NCI-H774 (cell line): ENCODE measurements around the gene PSMB11.

Source experiments
- DNase-seq: peaks from one replicate; lab custom pipeline; 2025; lab: John Stamatoyannopoulos, UW

PSMB11 gene

GRCh38 chr14:23043754-23044153 lies 1.7 kb downstream of the PSMB11 start:
- no peak for DNase-seq

DNA sequence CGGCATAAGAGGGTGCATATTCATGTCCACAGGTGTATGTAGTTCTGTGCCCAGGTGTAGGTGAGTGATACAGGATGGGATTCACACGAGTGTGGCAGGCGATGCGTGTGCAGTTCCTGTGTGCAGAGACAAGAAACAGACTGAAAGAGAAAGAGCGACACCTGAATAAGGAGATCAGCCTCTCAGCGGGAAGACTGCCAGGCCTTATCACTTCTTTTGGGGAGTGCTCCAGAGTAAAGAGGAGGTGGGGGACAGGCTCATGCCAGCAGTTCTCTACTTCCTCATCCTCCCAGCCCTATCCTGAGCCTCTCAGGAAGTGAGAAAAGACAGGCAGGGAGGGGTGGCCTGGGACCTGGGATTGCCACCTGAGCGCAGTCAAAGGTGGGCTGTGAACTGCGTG lies 2.8 kb downstream of the PSMB11 start:
- no peak for DNase-seq

DNA sequence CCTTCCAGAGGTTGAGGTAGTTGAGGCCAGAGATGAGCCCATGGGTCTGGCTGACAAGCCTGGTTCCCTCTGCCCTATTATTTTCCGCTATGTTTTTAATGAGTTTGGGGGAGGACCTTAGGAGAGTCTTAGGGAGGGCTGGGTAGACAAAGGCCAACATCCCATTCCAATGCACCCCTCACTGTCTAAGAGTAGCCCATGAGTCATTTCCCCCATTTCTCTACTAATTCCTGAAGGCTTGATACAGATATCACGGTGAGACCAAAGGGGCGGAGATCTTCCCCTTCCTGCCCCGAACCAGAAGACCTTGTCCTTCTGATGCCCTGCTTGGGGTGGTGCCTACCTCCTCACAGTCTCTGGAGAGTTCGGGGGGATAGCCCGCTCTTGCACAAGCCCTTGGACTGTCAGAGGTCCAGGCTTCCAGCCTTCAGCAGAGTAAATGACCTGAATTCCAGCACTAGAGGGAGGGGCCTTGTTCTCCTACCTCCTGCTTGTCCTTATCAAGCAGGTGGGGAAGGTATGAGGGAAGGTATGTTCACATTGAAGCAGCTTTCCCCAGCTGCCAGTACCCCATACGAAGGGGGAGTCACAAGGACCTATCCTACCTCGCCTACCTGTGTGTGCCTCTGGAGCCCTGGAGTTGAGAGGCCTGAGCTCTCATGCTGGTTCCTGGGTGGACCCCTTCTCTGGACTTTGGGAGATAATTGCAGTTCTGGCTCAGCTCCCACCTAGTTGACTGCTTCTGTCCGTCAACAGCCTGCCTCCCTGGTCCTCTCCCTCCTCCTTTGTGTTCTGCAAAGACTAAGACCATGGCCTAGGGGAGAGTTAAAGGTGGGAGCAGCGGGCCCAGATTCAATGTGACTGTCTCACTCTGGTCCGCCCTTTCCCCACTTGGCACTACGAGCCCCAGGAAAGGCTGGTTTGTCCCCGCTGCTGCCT lies 3.7 kb downstream of the PSMB11 start:
- no peak for DNase-seq

DNA sequence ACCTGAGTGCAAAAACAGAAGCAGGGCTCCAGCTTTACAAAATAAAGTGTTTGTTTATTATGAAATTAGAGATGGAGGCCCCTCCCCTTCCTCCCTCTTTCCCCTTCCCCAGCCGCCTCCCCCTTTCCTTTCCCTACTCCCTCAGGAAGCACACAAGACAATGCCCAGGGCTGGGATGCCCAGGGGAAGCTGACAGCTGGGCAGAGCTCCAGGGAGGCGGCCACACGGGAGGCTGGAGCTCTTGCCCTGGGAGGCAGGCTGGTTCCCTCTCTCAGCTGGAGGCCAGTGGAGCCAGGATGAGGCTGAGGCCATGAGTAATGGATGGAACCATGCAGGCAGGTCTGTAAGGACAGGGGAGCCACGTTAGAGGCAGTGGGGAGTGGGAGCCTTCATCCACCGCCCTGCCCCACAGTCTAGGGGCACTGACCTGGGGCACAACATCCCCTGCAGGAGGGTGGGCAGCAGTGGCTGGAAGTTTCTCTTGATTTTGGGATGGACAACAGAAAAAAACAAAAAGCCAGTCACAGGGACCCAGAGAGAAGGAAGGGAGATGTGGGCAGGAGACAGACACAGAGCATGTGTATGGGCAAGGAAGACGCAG lies 5.1 kb downstream of the PSMB11 start:
- DNase-seq = no peak

DNA sequence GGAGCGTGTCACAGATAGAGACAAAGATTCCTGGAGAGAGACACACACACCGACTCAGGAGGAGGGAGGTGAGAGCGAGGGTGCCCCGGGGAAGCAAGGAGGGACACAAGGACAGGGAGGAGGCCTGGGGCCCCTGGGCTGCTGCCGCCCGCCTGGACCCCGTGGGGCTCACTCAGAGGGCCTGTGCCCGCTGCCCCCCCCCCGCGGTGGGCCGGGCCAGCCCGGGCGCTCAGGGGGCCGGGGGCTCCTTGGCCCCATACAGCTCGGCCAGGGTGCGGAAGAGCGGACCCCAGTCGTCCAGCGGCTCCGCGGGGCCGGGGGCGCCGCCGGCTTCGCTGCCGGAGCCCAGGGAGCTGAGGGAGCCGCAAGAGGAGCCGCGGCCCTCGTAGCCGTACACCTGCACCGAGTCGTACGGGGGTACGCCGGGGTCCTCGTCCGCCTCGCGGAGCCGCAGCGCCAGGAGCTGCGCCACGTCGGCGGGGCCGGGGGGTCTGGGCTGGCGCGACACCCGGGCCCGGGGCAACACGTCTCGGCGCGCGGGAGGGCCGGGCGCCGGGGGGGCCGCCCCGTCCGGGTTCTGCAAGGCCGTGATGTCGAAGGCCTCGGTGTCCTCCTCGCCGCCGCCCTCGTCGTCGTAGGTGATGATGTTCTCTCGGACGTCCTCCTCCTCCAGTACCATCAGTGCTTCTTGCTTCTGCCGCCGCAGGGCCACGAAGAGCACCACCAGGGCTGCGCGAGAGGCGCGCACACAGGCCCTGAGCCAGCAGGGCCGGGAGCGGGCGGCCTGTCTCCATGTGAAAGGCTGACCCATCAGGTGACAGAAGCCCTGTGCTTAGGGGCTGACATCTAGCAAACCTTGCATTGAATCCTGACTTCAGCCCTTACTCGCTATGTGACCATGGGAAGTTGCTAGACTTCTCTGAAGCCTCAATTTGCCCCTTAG lies 6.0 kb downstream of the PSMB11 start:
- DNase-seq = no peak

DNA sequence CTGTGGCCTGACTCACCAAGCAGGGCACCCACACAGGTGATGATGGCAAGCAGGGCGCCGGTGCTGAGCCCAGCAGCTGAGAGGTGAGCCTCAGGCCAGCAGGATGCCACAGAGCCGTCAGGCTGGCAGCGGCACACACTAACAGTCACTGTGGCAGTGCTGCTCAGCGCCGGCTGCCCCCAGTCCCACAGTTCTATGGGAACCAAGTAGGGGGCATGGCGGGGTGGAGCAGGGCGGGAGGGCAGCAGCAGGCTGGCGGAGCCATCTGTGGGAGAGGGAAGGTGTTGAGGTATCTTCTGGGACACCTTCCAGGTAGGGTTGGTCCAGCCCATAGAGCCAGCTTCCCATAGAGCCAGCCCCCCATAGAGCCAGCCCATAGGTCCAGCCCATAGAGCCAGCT lies 7.0 kb downstream of the PSMB11 start:
- no peak for DNase-seq

GRCh38 chr14:23051141-23052057 lies 9.4 kb downstream of the PSMB11 start:
- DNase-seq = no peak

DNA sequence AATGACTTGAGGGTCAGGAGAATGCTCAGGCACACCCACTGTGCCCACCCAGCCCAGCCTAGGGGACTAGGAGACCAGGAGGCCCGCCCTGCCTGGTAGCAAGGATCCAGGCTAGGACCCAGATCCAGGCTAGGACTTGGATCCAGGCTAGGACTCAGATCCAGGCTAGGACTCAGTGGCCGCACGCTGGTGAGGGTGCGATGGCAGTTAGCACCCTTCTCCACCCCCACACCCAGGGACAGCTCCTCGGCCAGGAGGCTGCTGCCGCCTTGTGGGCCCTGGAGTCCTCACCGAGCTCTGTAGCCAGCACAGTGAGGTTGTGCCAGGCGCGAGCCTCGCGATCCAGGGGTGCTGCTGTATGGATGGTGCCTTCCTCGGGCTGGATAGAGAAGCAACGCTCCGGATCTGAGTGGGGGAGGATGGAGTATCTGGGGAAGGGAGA lies 10.2 kb downstream of the PSMB11 start:
- no peak for DNase-seq

DNA sequence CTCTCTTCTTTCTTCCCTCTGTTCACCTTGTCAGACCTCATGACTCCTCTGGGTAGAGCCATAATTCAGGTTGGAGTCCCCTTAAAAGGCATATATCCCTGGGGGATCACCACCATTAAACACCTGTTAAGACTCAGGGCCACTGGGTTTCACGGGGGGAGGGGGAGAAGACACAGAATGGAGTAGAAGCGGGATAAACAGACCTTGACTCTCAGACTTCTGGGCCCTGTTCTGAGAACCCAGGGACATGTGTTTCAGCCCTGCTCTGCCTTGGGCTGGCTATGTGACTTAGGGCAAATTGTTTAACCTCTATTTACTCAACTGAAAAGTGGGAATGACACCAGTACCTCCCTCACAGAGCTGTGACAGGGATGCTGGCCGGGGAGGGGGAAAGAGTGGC lies 10.7 kb downstream of the PSMB11 start:
- no peak for DNase-seq

DNA sequence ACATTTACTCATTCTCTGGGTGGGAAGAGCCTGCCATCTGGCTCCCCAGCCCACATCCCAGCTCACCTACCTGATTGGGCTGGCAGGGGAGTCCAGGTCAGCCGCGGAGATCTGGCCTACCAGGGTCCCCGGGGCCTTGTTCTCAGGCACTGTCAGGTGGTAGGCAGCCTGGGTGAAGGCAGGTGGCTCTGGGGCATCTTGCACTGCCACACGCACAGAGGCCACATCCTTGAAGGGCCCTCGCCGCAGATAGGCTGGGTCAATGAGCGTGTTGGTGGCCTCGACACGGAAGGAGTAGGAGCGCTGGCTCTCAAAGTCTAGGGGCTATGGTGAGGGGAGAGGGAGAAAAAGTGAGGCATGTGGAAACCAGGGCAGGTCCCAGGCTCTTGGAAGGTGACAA lies 11.4 kb downstream of the PSMB11 start:
- DNase-seq = no peak

- DNase-seq = no peak
Measured at GRCh38 chr14:23054000-23054811, 12.2 kb downstream of the PSMB11 start.

DNA sequence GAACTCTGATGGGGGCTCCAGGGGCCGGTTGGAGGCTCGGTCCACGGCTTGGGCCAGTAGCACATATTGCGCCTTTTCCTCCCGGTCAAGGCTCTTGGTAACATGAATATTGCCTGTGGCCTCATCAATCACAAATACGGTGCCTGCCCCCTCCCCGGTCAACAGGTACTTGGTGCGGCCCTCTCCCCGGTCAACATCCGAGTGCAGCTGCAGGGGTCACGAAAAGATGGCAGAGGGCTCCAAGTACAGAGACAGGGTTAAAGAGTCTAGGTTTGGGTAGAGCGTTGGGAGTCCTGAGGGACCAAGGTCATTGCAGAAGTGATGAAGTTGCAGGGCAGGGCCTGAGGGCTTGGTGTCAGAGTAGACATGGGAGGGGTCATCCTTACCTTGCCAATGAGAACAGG lies 13.1 kb downstream of the PSMB11 start:
- no peak for DNase-seq

DNA sequence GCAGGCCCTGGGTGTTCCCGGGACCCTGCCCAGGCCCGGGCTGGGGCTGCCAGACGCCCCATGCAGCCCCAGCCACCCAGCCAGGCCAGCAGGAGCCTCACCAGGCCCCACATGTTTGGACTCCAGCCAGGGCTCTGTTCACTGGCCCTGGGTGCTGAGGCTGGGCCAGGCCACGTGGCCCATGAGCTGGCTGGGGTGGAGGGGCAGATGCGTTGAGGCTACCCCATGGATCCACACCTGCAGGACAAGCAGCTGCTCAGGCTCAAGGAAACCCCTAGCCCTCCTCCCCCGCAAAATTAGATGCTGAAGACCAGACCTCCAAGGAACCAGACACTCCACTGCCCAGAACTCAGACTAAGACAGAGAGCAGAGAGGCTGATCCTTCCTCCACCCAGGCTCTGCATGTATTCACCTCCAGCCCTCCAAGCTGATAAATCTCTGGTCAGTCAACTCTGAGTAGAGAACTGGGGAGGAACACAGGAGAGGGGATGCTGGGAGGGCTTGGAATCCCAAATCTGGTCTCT lies 13.7 kb downstream of the PSMB11 start:
- DNase-seq = no peak

DNA sequence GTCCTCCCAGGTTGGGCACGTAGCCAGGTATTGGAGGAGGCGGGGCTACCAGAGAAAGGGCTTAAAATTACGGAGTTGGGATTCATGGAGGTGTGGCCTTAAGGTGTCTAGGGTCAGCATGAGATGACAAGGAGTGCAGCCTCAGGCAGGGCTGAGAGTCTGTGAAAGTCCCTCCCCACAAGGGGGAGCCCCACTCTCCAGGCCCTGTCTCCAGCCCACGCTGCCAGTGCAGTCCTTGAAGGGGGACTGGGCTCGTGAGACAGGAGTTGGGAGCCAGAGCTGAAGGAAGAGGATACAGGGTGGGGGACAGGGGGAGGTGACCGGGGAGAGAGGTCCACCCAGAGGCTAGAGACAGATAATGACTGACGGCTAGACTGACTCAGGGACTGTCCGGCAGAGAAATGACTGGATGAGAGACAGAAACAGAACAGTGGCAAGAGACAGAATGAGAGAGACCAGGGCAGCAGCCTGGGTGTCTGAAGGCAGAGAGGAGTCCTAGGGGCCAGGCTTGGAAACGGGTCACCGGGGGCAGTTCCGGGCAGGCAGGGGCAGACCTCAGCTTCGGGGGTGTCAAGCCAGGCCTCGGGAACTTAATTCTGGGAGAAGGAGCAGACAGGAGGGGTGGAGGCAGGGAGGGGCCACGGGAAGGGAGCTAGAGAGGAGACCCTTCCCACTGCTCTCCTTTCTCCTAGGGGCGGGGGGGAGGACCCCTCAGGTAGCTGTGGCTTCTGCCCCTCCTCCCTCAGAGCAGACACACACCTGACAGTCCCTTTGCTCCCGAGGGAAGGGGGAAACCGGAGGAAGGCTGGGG lies 14.3 kb downstream of the PSMB11 start:
- no peak for DNase-seq

GRCh38 chr14:23056956-23057756 lies 15.1 kb downstream of the PSMB11 start, which contains the start of gene CDH24:
TSS of gene CDH24 (minus strand) at chr14:23057520. CDS start at chr14:23055733, 1,787 bp downstream.
- no peak for DNase-seq

GRCh38 chr14:23057757-23058653 lies 16.0 kb downstream of the PSMB11 start:
- no peak for DNase-seq
